Measurements from ENCODE around the gene GGNBP2.

GGNBP2 gene

DNA sequence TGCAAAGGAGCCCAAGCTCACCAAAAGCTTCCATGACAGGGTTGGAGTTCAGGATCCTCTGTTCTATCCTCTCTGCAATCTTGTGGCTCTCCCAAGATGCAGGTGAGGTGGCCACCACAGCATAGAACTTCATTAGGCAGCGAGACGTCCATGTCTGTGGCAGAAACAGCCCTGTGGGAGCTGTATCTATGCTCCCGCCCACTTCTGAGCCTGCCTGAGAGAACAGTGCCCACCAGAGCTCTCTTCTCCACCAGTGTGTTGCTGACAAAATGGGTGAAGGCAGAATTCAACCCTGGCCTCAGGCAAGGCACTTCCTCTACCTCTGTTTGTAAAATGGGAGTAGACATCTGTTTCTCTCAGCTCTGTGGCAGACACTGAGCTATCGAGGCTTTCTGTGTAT lies 28.9 kb upstream of the GGNBP2 start:
- no peak for DNase-seq

DNA sequence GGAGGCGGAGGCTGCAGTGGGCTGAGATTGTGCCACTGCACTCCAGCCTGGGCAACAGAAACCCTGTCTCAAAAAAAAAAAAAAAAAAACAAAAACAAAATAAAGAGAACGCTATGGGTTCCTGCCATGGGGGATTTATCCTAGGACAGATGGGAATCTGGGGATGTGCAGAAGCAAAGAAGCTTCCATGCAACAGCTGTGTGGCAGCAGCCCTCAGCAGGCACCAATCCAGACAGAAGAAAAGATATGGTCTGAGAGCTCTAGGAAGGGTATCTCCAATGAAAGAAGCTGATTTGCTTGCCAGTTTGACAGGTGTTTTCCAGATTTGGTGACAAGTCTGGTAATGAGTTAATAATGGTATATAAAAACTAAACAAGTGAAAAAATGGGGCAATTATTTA lies 21.6 kb upstream of the GGNBP2 start:
- no peak for DNase-seq

DNA sequence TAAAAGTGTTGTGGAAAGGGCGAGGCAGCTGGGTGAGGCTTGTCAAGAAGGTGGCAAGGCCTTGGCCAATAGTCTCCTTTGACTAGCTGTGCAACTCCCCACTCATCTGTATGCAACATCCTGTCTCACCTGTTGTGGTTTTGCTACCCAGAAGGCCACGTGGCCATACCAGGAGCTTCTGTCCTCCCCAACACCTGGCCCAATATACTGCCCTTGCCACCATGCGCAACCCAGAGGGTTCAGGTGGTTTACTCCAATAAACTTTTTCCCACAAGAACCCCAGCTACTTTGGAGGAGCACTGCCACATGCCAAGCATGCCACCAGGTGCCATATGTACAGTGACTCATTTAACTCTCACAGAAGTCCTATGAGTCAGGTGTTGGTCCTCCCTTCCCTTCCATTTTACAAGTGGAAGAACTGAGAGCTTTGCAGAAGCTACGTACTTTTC lies 20.3 kb upstream of the GGNBP2 start:
- no peak for DNase-seq

DNA sequence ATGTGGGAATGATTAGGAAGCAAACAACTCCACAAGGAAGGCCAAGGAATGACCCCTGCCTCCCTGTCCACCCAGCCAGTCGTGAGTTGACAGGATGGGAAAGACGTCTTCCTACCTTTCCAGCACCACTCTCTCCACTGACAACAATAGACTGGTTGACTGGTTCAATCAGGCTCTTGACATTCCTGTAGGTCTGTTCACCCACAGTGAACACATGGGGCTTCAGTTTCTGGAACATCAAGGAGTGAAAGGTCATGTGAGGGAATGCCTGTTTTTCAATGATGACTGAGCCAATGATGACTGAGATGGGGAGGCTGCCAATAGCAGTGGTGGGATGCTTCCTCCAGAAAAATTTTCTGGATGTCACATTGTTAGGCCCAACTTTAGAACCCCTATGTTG lies 19.6 kb upstream of the GGNBP2 start:
- DNase-seq, result no peak

DNA sequence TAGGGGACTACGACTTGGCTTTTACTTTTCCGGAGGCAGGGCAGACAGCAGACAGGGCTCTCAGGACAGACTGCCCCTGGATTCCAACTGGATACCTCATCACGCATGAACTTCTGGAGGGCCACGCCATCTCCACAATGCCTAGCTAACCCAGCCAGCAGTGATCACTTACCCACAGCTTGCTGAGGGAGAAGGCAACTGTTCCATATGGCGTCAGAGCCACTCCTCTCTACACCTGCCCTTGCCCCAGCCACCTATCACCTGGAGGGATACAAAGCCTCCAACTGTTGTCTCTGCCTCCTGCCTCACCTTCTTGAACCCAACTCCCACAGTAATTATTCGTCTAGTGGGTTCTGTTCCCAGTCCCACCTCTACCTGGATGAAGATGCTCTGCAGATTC lies 18.8 kb upstream of the GGNBP2 start:
- DNase-seq, result no peak

DNA sequence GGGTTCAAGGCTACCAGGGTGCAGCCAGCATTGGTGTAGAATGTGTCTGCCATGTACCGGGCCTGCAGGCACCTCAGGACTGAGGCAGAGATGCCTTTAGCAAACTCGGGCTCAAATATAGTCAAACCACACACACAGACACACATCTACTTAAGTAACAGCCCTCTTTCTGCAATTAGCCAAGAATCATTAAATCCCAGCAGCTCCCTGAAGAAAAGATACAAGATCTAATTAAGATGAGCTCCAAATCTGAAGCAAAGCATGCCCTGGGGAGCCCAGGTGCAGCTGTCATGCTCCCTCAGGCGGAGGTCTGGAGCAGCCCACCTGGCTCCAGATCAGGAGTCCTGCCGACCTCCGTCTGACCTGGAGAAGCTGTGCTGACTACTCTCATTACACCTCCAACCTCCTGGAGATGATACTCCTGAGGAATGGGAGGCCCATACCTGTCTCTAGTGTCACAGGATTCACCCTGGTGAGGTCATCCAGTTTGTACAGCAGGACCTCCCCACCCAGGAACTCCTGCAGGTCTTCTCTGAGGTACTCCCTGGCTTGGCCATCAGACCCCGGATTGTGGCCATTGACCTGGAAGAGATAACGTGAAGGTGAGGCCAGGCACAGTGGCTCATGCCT lies 17.0 kb upstream of the GGNBP2 start:
- no peak for DNase-seq

DNA sequence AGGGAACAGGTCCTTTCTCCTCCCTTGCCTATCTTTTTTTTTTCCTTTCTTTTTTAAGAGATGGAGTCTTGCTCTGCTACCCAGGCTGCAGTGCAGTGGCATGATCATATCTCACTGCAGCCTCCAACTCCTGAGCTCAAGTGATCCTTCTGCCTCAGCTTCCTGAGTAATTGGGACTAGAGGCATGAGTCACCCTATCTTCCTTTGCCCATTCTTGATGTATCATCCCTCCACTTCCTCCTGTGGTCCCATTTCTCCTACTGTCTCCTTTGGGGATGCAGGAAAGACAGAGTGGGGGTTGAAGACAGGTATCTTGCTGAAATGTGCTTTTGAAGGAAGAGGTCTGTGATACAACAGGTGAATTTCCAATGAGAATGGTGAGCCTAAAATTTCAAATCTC lies 15.6 kb upstream of the GGNBP2 start:
- DNase-seq, result no peak

DNA sequence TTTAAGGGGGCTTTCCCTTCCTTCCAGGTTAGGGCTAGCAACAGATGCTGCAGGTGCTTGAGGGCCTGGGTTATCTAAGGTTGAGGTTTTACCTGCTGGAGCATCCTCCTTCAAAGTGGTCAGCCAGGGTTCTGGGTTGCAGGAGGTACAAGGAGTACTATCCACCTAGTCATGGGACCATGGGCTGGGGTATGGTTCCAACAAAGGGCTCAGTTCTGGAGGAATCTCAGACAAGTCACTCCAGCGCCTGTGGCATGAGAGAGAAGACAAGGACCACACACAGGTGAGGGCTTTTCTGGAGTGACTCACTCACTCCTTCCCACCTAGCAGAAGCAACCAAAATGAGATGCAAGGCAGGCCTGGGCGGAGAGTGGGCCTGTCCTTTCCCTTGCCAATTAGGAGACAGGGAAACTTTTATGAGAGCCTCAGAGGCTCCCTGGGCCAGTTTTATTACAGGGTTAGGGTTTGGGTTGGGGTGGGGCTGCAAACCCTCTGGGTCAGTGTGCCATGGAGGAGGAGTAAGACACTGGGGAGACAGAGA lies 12.2 kb upstream of the GGNBP2 start:
- DNase-seq, result no peak

DNA sequence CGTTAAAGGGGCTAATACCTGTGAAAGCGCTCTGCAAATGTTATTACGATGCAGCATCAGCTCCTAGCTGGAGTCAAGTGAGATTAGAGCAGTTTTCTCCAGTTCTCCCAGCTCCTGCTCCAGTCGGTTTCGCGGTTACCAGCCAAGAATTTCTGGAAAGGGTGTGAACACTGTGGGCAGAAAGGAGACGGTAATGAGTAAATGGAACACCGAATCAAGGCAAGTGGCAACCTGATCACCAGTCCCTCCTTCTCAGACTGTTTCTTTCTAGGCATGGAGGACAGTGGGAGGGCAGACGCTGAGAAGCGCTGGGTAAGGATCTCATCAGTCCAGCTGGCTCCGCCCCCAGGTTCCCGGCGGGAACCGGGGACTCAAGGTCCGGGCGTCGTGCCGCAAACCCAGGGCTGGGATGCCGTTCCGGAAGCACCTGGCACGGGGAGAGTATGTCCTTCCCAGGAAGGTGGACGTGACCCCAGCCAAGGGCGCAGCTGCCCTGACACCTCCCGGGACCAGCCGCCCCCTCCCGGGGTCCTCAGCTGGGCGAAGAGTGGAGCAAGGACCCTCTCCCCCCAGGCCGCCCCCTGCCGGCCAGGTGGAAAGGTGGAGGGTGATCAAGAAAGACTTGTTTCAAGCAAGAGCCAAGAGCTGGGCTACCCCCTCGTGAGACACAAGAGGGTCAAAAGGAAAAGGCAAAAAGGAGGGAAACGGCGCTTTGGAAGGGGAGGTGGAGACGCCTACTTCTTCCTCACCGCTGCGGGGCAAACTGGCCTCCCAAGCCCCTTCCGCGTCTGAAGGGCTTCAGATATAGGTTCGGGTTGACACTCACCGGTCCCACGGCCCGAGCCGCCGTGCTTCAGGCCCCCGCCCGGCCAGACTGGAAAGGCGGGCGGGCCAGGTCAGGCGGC lies 10.5 kb upstream of the GGNBP2 start:
- DNase-seq, result peak; percentile 54

DNA sequence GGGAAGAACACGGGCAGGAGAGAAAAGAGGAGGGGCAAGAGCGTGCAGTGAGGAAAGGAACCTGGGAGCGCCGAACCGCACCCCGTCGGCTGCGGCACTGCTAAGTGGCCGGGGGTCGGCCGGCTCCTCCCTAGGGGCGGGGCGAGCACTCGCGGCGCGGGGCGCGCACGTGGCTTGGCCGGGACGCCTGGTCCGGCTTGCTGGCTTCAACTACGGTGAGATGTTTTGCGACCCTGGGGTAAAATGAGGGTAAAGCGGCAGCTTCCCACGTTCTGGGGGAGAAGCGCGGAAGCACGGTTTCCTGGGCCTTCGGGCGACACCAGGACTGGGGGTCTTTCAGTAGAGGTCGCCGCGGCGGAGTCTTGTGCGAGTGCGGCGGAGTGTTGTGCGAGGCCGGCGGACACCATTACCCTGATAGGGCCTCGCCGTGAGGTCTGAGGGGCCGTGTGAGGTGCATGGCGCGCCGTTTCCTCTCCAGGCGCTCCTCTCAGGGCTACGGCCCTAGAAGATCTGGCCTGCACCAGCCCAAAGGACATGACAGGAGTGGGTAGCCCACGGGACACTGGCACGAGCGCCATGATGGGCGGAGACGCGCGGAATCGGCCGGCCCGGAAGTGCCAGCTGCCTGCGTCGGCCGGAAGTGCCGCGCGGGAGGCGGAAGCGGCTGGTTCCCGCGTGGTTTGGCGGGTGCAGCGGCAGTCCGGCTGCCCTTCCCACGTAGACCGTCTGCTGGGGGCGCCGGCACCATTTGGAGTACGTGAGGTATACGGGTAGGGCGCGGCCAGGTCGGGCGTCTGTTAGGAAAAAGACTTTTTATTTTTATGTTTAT lies 9.7 kb upstream of the GGNBP2 start, which contains the start of the genes MYO19 and PIGW:
TSS of gene MYO19 (minus strand) at position 29 of the 829 bp plus-strand sequence. CDS start 2,330 bp downstream, outside the sequence.
TSS of gene PIGW (plus strand) at position 148 of the 829 bp plus-strand sequence. CDS start 2,115 bp downstream, outside the sequence.
- DNase-seq, result peak; percentile 72

DNA sequence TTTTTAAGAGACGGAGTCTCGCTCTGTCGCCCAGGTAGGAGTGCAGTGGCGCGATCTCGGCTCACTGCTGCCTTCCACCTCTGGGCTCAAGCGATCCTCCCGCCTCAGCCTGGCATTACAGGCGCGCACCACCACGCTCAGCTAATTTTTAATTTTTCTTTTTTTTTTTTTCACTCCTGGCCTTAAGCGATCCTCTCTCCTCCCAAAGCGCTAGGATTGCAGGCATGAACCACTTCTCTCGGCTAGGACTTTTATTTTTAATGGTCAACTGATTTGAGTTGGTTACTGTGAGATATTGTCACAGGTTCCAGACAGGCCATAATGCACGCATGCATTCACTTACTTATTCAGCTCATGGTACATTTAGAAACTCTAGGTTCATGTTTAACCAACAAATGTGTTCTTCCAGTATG lies 9.0 kb upstream of the GGNBP2 start:
- no peak for DNase-seq

DNA sequence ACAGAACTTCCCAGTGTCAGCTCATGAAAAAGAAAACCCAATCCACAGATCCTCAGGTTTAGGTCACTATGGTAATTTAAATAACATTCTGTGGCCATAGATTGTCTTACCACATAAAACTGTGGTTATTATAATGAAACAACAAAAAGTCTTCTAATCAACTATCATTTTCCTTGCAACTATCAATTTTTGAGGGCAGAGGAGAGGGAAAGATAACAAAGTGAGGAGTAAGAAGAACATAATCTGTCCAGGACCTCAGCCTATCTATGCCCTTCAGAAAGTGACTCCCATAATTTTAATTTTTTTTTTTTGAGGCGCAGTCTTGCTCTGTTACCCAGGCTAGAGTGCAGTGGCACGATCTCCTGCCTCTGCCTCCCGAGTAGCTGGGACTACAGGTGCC lies 4.0 kb upstream of the GGNBP2 start:
- no peak for DNase-seq

DNA sequence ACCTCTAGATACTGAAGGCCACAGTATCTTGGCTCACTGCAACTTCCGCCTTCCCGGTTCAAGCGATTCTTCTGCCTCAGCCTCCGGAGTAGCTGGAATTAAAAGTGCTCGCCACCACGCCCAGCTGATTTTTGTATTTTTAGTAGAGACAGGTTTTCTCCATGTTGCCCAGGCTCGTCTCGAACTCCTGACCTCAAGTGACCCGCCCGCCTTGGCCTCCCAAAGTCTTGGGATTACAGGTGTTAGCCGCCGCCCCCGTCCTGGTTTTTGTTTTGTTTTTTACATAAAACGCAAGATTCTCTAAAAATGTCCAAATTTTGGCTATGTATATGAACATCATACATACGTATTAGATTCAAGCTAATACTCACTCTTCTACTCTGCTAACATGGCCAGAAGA lies 2.0 kb upstream of the GGNBP2 start:
- no peak for DNase-seq

DNA sequence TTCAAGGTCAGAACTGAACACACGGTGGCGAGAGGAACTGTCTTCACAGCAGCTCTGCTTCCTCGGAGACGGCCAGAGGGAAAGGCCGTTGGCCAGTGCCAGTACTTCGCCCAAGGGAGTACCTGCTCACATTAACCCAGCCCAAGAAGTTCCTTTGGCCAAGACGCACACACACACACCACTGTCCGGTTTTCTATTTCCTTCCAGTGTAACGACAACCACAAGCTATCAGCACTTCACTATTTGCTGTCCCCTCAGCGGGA lies 744 bp upstream of the GGNBP2 start:
- no peak for DNase-seq

DNA sequence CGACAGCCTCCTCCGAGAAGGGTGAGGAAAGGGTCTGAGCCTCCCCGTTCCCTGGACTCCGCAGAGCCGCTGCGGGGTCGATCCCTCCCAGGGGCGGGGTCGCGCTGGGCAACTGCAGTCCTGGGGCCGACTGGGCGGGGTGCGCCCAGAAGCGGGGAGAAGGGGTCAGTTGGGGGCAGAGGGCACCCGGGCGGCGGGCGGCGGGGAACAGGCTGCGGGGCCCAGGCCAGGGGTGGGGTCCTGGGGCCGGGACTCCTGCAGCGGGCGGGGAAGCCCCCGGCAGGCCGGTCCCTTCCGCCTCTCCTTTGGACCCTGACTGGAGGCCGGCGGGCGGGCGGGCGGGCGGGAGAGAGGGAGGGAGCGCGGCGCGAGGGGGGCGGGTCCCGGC lies 352 bp downstream of the GGNBP2 start:
- DNase-seq, result no peak

DNA sequence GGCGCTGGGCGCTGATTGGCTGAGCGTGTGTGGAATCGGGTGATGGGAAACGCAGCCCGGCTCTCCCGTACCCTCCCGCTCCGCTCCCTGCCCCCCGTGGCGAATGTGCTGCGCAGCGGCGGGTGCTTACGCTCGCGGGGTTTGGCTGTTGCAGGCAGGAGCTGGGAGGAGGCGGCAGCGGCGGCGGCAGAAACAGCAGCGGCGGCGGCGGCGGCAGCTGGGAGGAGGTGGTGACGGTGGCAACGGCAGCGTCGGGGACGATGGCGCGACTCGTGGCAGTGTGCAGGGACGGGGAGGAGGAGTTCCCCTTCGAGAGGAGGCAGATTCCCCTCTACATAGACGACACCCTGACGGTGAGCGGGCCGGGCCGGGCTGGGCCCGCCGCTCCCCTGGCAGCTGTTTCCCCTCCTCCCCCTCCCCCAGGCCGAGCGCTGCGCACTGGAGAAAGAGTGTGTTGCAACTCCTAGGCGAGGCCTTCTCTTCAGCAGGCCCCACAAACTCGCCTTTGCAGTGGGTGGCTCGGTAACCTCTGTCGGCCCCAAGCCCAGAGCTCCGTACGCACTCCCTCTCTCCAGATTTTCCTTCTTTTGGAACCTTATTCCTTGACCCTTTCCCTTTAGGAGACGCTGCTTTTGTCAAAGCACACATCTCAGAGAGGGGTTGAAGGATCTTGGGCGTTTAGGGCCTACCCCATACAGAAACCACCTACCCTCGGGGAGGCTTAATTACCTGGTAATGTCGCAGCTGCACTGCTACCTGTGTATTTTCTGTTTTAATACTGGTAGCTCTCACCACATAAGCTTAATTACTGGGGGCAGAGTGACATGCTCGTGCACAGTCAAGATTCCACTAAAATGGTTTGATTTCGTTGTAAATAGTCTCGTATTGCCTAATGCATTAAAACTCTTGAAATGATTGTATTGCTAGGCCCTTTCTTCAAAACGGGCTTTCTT lies 1.0 kb downstream of the GGNBP2 start:
- DNase-seq, result peak; percentile 58

DNA sequence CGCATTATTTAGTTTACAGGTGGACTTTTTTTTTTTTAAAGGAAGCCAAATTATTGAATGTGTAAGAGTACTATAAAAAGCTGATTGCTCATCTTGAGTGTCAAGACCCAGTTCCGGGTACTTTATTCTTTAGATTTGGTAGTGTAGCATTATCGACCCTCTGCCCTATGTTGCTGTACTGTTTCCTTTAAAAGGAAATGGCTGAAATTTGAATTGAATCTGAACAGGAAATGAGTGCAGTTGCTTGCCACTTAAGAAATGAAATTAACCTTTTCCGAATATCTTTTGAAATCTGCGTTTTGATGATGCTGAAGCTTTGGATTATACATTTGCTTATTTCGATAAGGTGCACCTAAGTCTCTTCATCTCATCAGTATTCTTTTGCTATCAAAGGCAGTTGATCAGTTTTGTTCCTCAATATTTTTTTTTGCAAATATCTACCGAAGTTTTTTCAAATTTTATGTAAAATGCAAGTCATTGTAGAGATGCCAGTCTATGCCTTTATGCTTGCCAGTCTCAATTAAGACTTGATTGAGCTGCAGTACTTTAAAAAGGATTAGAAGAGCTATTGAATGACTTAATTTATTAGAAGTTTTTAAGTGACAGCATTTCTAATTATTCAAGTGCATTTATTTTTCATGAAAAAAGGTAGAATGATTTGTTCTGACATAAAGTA lies 1.8 kb downstream of the GGNBP2 start:
- no peak for DNase-seq

DNA sequence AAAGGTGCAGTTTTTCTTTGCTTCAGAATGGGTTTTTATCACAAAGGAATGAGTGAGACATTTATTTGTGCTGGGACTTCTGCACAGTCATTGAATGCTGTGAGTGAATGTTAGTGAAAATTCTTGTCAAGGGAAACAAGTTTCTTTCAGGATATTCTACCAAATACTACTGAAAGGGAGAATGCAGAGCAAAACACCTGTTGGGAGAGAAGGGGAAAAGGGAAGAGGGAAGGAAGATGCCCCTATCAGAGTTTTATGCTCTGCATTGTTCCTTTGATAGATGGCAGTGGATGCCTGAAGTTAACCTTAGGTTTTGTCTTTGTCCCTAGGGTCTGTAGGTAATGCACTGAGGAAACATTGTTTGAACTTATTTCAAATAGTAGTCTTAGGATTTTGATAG lies 3.1 kb downstream of the GGNBP2 start:
- no peak for DNase-seq

DNA sequence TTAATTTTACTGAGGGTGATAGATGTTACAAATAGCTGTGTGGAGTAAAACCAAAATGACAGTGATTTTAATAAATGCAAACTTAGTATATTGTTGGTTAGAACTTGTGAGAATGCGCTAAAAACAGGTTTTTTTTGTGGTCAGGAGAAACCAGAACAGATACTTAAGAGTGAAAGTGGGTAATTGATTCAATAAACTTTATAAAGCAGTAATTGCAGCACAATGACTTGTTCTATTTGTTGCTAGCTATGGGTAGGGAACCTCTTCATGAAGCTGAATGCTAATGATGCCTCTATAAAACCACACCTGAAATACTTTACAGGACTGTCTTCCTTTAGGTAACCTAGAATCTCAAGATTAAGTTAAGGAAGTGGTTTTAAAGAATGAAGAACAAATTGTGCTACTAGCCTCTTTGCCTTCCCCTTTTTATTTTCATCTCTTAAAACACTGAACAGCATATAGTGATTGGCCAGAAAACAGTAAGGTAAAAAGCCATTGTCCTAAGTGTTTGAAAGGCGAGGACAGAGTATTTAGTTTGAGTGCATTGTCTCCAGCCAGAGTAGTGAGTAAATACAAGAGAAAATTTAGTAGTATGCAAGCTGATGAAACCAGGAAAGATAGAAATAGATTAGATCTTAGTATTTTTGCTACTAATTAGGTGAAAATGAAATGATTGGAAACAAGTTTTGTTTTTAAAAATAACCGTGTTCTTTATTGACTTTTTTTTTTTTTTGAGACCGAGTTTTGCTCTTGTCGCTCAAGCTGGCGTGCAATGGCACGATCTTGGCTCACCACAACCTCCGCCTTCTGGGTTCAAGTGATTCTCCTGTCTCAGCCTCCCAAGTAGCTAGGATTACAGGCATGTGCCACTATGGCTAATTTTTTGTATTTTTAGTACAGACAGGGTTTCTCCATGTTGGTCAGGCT lies 6.0 kb downstream of the GGNBP2 start:
- DNase-seq, result no peak

DNA sequence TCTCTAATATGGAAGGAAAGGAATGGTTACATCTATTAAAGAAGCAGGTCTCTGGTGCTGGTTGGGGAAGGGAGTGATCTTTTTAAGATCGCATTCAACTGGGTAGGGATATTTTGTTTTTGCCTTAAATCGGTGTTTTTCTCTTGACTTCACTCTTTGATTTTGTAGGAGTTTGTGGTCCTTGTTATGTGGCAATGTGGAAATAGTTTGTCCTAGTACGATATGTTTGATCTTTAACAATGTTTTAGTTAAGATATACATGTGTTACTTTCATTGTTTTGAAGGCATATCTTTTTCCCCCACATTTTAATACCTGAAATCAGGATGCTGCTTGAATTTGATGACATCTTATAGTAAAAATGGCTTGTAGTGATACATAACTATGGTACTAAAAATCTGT lies 8.7 kb downstream of the GGNBP2 start:
- DNase-seq, result no peak
